Measurements from ENCODE around the gene WFS1.

The WFS1 gene

GRCh38 chr4:6235012-6235411, 34.6 kb upstream of the WFS1 start:
- no peak for DNase-seq (ENCODE audit: low read depth)

GRCh38 chr4:6235901-6236640, 33.6 kb upstream of the WFS1 start:
- DNase-seq (ENCODE audit: low read depth): no peak

- DNase-seq (ENCODE audit: low read depth): no peak
These were observed 32.7 kb upstream of the WFS1 start for GRCh38 chr4:6236816-6237390.

GRCh38 chr4:6239486-6239885, 30.2 kb upstream of the WFS1 start:
- DNase-seq (ENCODE audit: low read depth): no peak

GRCh38 chr4:6239968-6240367, 29.7 kb upstream of the WFS1 start:
- DNase-seq (ENCODE audit: low read depth): no peak

- no peak for DNase-seq (ENCODE audit: low read depth)
These were observed 28.4 kb upstream of the WFS1 start for GRCh38 chr4:6241062-6241845.

- DNase-seq (ENCODE audit: low read depth): no peak
These were observed 27.2 kb upstream of the WFS1 start for GRCh38 chr4:6242271-6243029.

- DNase-seq (ENCODE audit: low read depth): no peak
These were observed 24.1 kb upstream of the WFS1 start for GRCh38 chr4:6245246-6246169.

- DNase-seq (ENCODE audit: low read depth): no peak
These were observed 23.4 kb upstream of the WFS1 start for GRCh38 chr4:6246170-6246634.

- no peak for DNase-seq (ENCODE audit: low read depth)
These were observed 21.3 kb upstream of the WFS1 start for GRCh38 chr4:6248394-6248793.

GRCh38 chr4:6250235-6250983, 19.2 kb upstream of the WFS1 start:
- DNase-seq (ENCODE audit: low read depth): no peak

GRCh38 chr4:6250984-6251295, 18.7 kb upstream of the WFS1 start:
- DNase-seq (ENCODE audit: low read depth): no peak

GRCh38 chr4:6251365-6251764, 18.3 kb upstream of the WFS1 start:
- DNase-seq (ENCODE audit: low read depth): no peak

- no peak for DNase-seq (ENCODE audit: low read depth)
These were observed 17.6 kb upstream of the WFS1 start for GRCh38 chr4:6252051-6252450.

- DNase-seq (ENCODE audit: low read depth): no peak
These were observed 16.5 kb upstream of the WFS1 start for GRCh38 chr4:6253111-6253510.

- DNase-seq (ENCODE audit: low read depth): no peak
These were observed 15.7 kb upstream of the WFS1 start for GRCh38 chr4:6253961-6254360.

GRCh38 chr4:6256141-6256540, 13.5 kb upstream of the WFS1 start:
- DNase-seq (ENCODE audit: low read depth): no peak

GRCh38 chr4:6257247-6258025, 12.2 kb upstream of the WFS1 start:
- DNase-seq (ENCODE audit: low read depth): no peak

GRCh38 chr4:6258026-6258360, 11.7 kb upstream of the WFS1 start:
- DNase-seq (ENCODE audit: low read depth): no peak

- no peak for DNase-seq (ENCODE audit: low read depth)
These were observed 10.9 kb upstream of the WFS1 start for GRCh38 chr4:6258741-6259140.

Data from activated gamma-delta T cell treated with anti-CD3 and anti-CD28 coated beads, Interleukin-2, amount 50 U/mL, for 16 hours (primary cell).